Testis (tissue), 2 donors: Measurements from ENCODE around the gene PRKAG2.

Experiments used
- POLR2A ChIP-seq: fragments of 450-650 bp; IDR thresholded peaks from one replicate; pipeline ENCODE4 v1.6.1; 2017; ENCODE audit warnings: antibody characterized with exemption, mild to moderate bottlenecking, moderate library complexity
- TF ChIP-seq, protein P1 (sequence below), 3 experiments: fragments of 450-650 bp in 2 of 3; fragments of 200-600 bp in 1 of 3; sonication (generic) in 1 of 3; IDR thresholded peaks; one replicate each; pipeline ENCODE4 v1.5.1; 2016 to 2019; ENCODE audit warnings: antibody characterized with exemption in 3 of 3, mild to moderate bottlenecking in 2 of 3, moderate library complexity in 1 of 3

DNA sequence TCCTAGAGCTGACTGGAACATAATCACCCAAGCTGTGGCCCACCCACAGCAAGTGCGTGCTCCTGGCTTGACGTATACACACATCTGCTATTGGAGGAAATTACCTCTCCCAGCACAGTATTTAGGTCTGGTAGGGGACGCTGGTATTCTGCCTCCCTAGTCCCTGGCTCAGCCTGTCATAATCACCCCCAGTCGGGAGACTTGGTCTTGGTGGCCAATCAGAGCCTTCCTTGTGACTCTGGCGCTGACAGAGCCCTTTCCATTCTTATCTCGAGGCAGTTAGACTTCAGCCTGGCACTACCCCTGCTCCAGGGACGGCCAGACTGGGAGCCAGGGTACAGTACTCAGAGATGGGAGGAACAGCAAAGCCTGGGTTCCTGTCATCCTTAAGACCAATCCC, 14.3 kb upstream of the PRKAG2 start:
- TF ChIP-seq, protein P1, sequence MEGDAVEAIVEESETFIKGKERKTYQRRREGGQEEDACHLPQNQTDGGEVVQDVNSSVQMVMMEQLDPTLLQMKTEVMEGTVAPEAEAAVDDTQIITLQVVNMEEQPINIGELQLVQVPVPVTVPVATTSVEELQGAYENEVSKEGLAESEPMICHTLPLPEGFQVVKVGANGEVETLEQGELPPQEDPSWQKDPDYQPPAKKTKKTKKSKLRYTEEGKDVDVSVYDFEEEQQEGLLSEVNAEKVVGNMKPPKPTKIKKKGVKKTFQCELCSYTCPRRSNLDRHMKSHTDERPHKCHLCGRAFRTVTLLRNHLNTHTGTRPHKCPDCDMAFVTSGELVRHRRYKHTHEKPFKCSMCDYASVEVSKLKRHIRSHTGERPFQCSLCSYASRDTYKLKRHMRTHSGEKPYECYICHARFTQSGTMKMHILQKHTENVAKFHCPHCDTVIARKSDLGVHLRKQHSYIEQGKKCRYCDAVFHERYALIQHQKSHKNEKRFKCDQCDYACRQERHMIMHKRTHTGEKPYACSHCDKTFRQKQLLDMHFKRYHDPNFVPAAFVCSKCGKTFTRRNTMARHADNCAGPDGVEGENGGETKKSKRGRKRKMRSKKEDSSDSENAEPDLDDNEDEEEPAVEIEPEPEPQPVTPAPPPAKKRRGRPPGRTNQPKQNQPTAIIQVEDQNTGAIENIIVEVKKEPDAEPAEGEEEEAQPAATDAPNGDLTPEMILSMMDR (IDR thresholded peaks at IDR 0.05), result no peak
- TF ChIP-seq POLR2A, result no peak
